Measurements from ENCODE around the gene IMP4. TPM values are rescaled to one million over a fixed set of nuclear protein-coding genes. Genes with fewer than 3 reads are reported as not detected.

The IMP4 gene
- total RNA-seq, 1 experiment from 2014 or later, result 121 TPM

- CTCF ChIA-PET, result no interaction called here
- POLR2A ChIA-PET, result no interaction called here
- RAD21 ChIA-PET (ENCODE audit: low non-redundant PET in 1 of 2, low total read pairs in 2 of 2, uncharacterized antibody in 2 of 2, unreplicated experiment in 2 of 2), result no interaction called here
Measured at GRCh38 chr2:130377491-130377890, 34.8 kb downstream of the IMP4 start.

More at GRCh38 chr2:130377491-130377890, 34.8 kb downstream of the IMP4 start:
- no peaks in the 10 kb centered on the region for H3K9me2 ChIP-seq (ENCODE audit: insufficient read depth)
- H3K79me2 ChIP-seq (ENCODE audit: insufficient read depth, low read length), result 0 out of 2 replicates have a peak, but pooled peaks cover 7% of the 10 kb centered on the region
- TF ChIP-seq EZH2phosphoT487 (IDR thresholded peaks at IDR 0.05; ENCODE audit: borderline replicate concordance) (no peak), ZBTB33 (IDR thresholded peaks at IDR 0.05; ENCODE audit: extremely low read depth, insufficient replicate concordance, low read length) (no peak), ATF3 (IDR thresholded peaks at IDR 0.05) (no peak), CEBPB (IDR thresholded peaks at IDR 0.05; ENCODE audit: low read depth) (no peak), REST (IDR thresholded peaks at IDR 0.05; ENCODE audit: low read depth) (no peak), EZH2 (IDR thresholded peaks at IDR 0.05) (no peak), CTCF (IDR thresholded peaks at IDR 0.05 in 2 of 3, conservative IDR thresholded peaks at IDR 0.05 in 1 of 3; ENCODE audit: borderline replicate concordance in 1 of 3, insufficient read depth in 1 of 3, low read depth in 2 of 3, low read length in 2 of 3) (no peak), FOSL1 (IDR thresholded peaks at IDR 0.05; ENCODE audit: low read depth) (no peak), TCF7L2 (IDR thresholded peaks at IDR 0.05; ENCODE audit: borderline replicate concordance, extremely low read depth, insufficient read depth, insufficient read length) (no peak), SRF (IDR thresholded peaks at IDR 0.05; ENCODE audit: low read depth) (no peak), RAD21 (IDR thresholded peaks at IDR 0.05; ENCODE audit: low read depth) (no peak), ELF1 (IDR thresholded peaks at IDR 0.05; ENCODE audit: borderline replicate concordance, low read depth) (no peak), ZFX (IDR thresholded peaks at IDR 0.05) (no peak), POLR2A (IDR thresholded peaks at IDR 0.05; ENCODE audit: borderline replicate concordance, extremely low read depth, insufficient read depth, insufficient read length) (no peak), SIN3A (IDR thresholded peaks at IDR 0.05; ENCODE audit: low read depth) (no peak)
- H3K27ac ChIP-seq (ENCODE audit: low read depth, low read length), result no peak overlapping the region
- DNase-seq (ENCODE audit: low read depth, low spot score) (no peak), ATAC-seq (no peak)
- H3K4me2 ChIP-seq (ENCODE audit: low read length), result no peak overlapping the region
- peaks cover 0 to 6% of the 10 kb centered on the region in 2 experiments; a peak in 1 of 4 replicates for H3K36me3 ChIP-seq (ENCODE audit: control insufficient read depth in 1 of 2, insufficient read depth in 2 of 2, low read length in 2 of 2)
- peaks cover 11 to 25% of the 10 kb centered on the region in 2 experiments; a peak in 3 of 4 replicates for H3K4me1 ChIP-seq (ENCODE audit: control insufficient read depth in 1 of 2, insufficient read depth in 2 of 2, low read length in 2 of 2)
- H4K20me1 ChIP-seq (ENCODE audit: insufficient read depth), result no peaks in the 10 kb centered on the region
- no peaks in the 10 kb centered on the region for H3K9me3 ChIP-seq (ENCODE audit: control insufficient read depth in 1 of 2, insufficient read depth in 1 of 2, low read depth in 1 of 2, low read length in 2 of 2)
- no peak overlapping the region for H3K4me3 ChIP-seq (replicated peaks in 1 of 2; ENCODE audit: low read depth in 1 of 2, low read length in 2 of 2)
- no peak overlapping the region for H2AFZ ChIP-seq (ENCODE audit: low read depth, low read length, poor library complexity, severe bottlenecking)
- BruUV-seq (replicated peaks), result no TSS peak
- no peak overlapping the region for H3K9ac ChIP-seq (ENCODE audit: low read length)
- H3K27me3 ChIP-seq (ENCODE audit: insufficient read depth, low read length), result no peaks in the 10 kb centered on the region
- intact Hi-C loops (cut with micrococcal nuclease), result no loop called here

All from HCT116 (cell line).